H1 (cell line): ENCODE results near the gene CBLL1. TPM values are rescaled to one million over a fixed set of nuclear protein-coding genes. Genes with fewer than 3 reads are reported as not detected.

Source experiments
- CTCF ChIA-PET: fragments of 300-600 bp; sonication (Branson Sonifier 250); formaldehyde crosslinking; loops from one replicate; lab custom pipeline; 2021; ENCODE audit not compliant: partially characterized antibody; lab: Charles Lee
- POLR2A ChIA-PET: fragments of 300-600 bp; sonication (Branson Sonifier 250); formaldehyde crosslinking; loops from one replicate; lab custom pipeline; 2021; ENCODE audit warnings: inconsistent platforms; ENCODE audit not compliant: partially characterized antibody; lab: Charles Lee
- DNase-seq, 2 experiments: peaks; one replicate each; pipeline versions ENCODE4 v3.0.0 to v3.0.0-alpha.2; 2010 to 2022; ENCODE audit warnings: low spot score in 2 of 2, low read depth in 1 of 2, mixed read lengths in 1 of 2
- FAIRE-seq: peaks from 2 replicates; lab custom pipeline; 2011; peaks lifted over from hg19 to GRCh38; lab: Jason Lieb, UNC
- H2AFZ ChIP-seq: 2 replicates; pipeline ENCODE4 v1.8.1; 2012; ENCODE audit warnings: low read length, inconsistent platforms
- H2AK5ac ChIP-seq: 2 replicates; pipeline ENCODE4 v1.6.1; 2013; ENCODE audit warnings: low read depth, low read length
- H2BK120ac ChIP-seq: replicated peaks from 2 replicates; pipeline ENCODE3; 2013; ENCODE audit warnings: low read depth, low read length, inconsistent platforms
- H2BK12ac ChIP-seq: 2 replicates; pipeline ENCODE4 v1.6.1; 2013; ENCODE audit warnings: low read depth, low read length
- H2BK15ac ChIP-seq: 2 replicates; pipeline ENCODE4 v1.6.1; 2013; ENCODE audit warnings: low read length
- H2BK20ac ChIP-seq: 2 replicates; pipeline ENCODE4 v1.6.1; 2013; ENCODE audit warnings: low read length
- H2BK5ac ChIP-seq: 2 replicates; pipeline ENCODE4 v1.6.1; 2013; ENCODE audit warnings: low read depth, low read length
- H3K14ac ChIP-seq: 2 replicates; pipeline ENCODE4 v1.6.1; 2013; ENCODE audit warnings: inconsistent platforms; ENCODE audit not compliant: insufficient read length
- H3K18ac ChIP-seq: 2 replicates; pipeline ENCODE4 v1.6.1; 2013; ENCODE audit warnings: low read length; ENCODE audit errors: extremely low read depth
- H3K23ac ChIP-seq: 2 replicates; pipeline ENCODE4 v1.6.1; 2013; ENCODE audit warnings: inconsistent platforms; ENCODE audit not compliant: insufficient read length
- H3K23me2 ChIP-seq: 2 replicates; pipeline ENCODE4 v1.6.1; 2013; ENCODE audit warnings: low read depth, low read length
- H3K27ac ChIP-seq: 2 replicates; pipeline ENCODE4 v1.6.1; 2011; ENCODE audit warnings: low read depth, low read length, inconsistent platforms
- H3K27me3 ChIP-seq, 4 experiments: replicated peaks in 1 of 4; 1 replicate in 1 of 4; 2 replicates in 3 of 4; pipeline versions ENCODE4 v1.6.1 to v1.8.1; 2011 to 2013; ENCODE audit warnings: low read length in 3 of 4, mild to moderate bottlenecking in 3 of 4, inconsistent platforms in 2 of 4, mixed read lengths in 2 of 4, moderate library complexity in 1 of 4; ENCODE audit not compliant: control insufficient read depth in 3 of 4, insufficient read depth in 3 of 4; ENCODE audit errors: extremely low read depth in 1 of 4
- H3K36me3 ChIP-seq, 4 experiments: 2 replicates each; pipeline versions ENCODE4 v1.6.1 to v1.8.1; 2011 to 2013; ENCODE audit warnings: mild to moderate bottlenecking in 4 of 4, low read length in 3 of 4, moderate library complexity in 2 of 4, control low read depth in 1 of 4, inconsistent platforms in 1 of 4; ENCODE audit not compliant: insufficient read depth in 4 of 4, control insufficient read depth in 2 of 4
- H3K4ac ChIP-seq: replicated peaks from 2 replicates; pipeline ENCODE3; 2013; ENCODE audit warnings: low read length, low read depth, mixed read lengths, inconsistent platforms; ENCODE audit not compliant: insufficient read length
- H3K4me1 ChIP-seq, 4 experiments: replicated peaks in 1 of 4; 1 replicate in 1 of 4; 2 replicates in 3 of 4; pipeline versions ENCODE4 v1.6.1 to v1.8.1; 2011 to 2013; ENCODE audit warnings: low read length in 3 of 4, inconsistent platforms in 2 of 4, mixed read lengths in 1 of 4; ENCODE audit not compliant: insufficient read depth in 4 of 4, control insufficient read depth in 3 of 4
- H3K4me2 ChIP-seq, 2 experiments: 2 replicates each; pipeline versions ENCODE4 v1.6.1 to v1.8.1; 2011 to 2013; ENCODE audit warnings: low read depth in 2 of 2, low read length in 2 of 2, control low read depth in 1 of 2, inconsistent platforms in 1 of 2, mild to moderate bottlenecking in 1 of 2; ENCODE audit not compliant: insufficient read depth in 1 of 2
- H3K4me3 ChIP-seq, 4 experiments: fragments of 200-600, 300-600 bp in 1 of 4; sonication (generic), shearing (Covaris generic), sonication (Bioruptor Twin) in 1 of 4; 2 replicates each; pipeline versions ENCODE4 v1.5.1 to v1.8.1; 2011 to 2016; ENCODE audit warnings: low read length in 4 of 4, low read depth in 3 of 4, control low read depth in 2 of 4, inconsistent platforms in 2 of 4, mild to moderate bottlenecking in 2 of 4, mixed read lengths in 1 of 4, moderate library complexity in 1 of 4; ENCODE audit not compliant: insufficient read depth in 2 of 4; ENCODE audit errors: extremely low read depth in 1 of 4
- H3K56ac ChIP-seq: replicated peaks from 2 replicates; pipeline ENCODE3; 2013; ENCODE audit warnings: low read depth, mild to moderate bottlenecking, mixed read lengths, low read length, inconsistent platforms; ENCODE audit not compliant: insufficient read length
- H3K79me1 ChIP-seq: 2 replicates; pipeline ENCODE4 v1.6.1; 2013; ENCODE audit warnings: low read depth, low read length, control low read depth
- H3K79me2 ChIP-seq, 2 experiments: 2 replicates each; pipeline versions ENCODE4 v1.6.1 to v1.8.1; 2012 to 2013; ENCODE audit warnings: low read length in 2 of 2, mild to moderate bottlenecking in 2 of 2, inconsistent platforms in 1 of 2; ENCODE audit not compliant: insufficient read depth in 2 of 2, control insufficient read depth in 1 of 2
- H3K9ac ChIP-seq, 4 experiments: replicated peaks in 1 of 4; 1 replicate in 1 of 4; 2 replicates in 3 of 4; pipeline versions ENCODE4 v1.6.1 to v1.8.1; 2011 to 2013; ENCODE audit warnings: low read depth in 3 of 4, low read length in 3 of 4, control low read depth in 2 of 4, mild to moderate bottlenecking in 2 of 4, moderate library complexity in 2 of 4, inconsistent platforms in 1 of 4; ENCODE audit errors: extremely low read depth in 1 of 4
- H3K9me3 ChIP-seq, 2 experiments: 2 replicates each; pipeline versions ENCODE4 v1.6.1 to v1.8.1; 2012 to 2013; ENCODE audit warnings: mild to moderate bottlenecking in 2 of 2, moderate library complexity in 2 of 2, control low read depth in 1 of 2, inconsistent platforms in 1 of 2, low read depth in 1 of 2, low read length in 1 of 2, mixed read lengths in 1 of 2; ENCODE audit not compliant: insufficient read depth in 2 of 2
- H4K20me1 ChIP-seq, 2 experiments: replicated peaks in 1 of 2; 2 replicates each; pipeline versions ENCODE3 to v1.8.1; 2011 to 2013; ENCODE audit warnings: inconsistent platforms in 2 of 2, low read length in 2 of 2, mild to moderate bottlenecking in 1 of 2; ENCODE audit not compliant: insufficient read depth in 2 of 2, control insufficient read depth in 1 of 2
- H4K5ac ChIP-seq: 2 replicates; pipeline ENCODE4 v1.6.1; 2013; ENCODE audit warnings: low read length, low read depth, mixed read lengths, inconsistent platforms; ENCODE audit not compliant: insufficient read length
- H4K8ac ChIP-seq: 2 replicates; pipeline ENCODE4 v1.8.0; 2013; ENCODE audit warnings: mild to moderate bottlenecking, moderate library complexity, low read length, inconsistent platforms; ENCODE audit not compliant: insufficient read depth; ENCODE audit errors: extremely low read depth
- H4K91ac ChIP-seq: replicated peaks from 2 replicates; pipeline ENCODE3; 2013; ENCODE audit warnings: low read length, mixed read lengths, inconsistent platforms; ENCODE audit not compliant: insufficient read length
- ATF2 ChIP-seq: IDR thresholded peaks from 2 replicates; pipeline ENCODE4 v1.6.1; 2012; ENCODE audit warnings: low read length, inconsistent platforms
- CHD2 ChIP-seq: IDR thresholded peaks from 2 replicates; pipeline ENCODE4 v1.6.1; 2012; ENCODE audit warnings: low read length, improper control_type of control experiment
- CTCF ChIP-seq, 3 experiments: IDR thresholded peaks; 1 replicate in 2 of 3; 2 replicates in 1 of 3; pipeline versions ENCODE4 v1.5.1 to v1.6.1; 2011; ENCODE audit warnings: low read length in 3 of 3, mild to moderate bottlenecking in 3 of 3, inconsistent platforms in 2 of 3, low read depth in 1 of 3, moderate library complexity in 1 of 3; ENCODE audit not compliant: insufficient read depth in 1 of 3; ENCODE audit errors: control extremely low read depth in 1 of 3
- GTF2F1 ChIP-seq: IDR thresholded peaks from 2 replicates; pipeline ENCODE4 v1.6.1; 2012; ENCODE audit warnings: low read depth, low read length, improper control_type of control experiment, borderline replicate concordance
- KDM5A ChIP-seq: fragments of 200-600 bp; IDR thresholded peaks from 2 replicates; pipeline ENCODE4 v1.7.1; 2012; ENCODE audit warnings: mild to moderate bottlenecking, low read length, inconsistent platforms, mixed read lengths
- RAD21 ChIP-seq, 2 experiments: IDR thresholded peaks in 1 of 2; conservative IDR thresholded peaks in 1 of 2; 2 replicates each; pipeline ENCODE4 v1.6.1; 2011; ENCODE audit warnings: low read depth in 2 of 2, low read length in 2 of 2, improper control_type of control experiment in 1 of 2, inconsistent platforms in 1 of 2, mild to moderate bottlenecking in 1 of 2, moderate library complexity in 1 of 2
- TBP ChIP-seq: IDR thresholded peaks from 2 replicates; pipeline ENCODE4 v1.6.1; 2011; ENCODE audit warnings: low read depth, low read length, improper control_type of control experiment
- WGBS, 2 experiments: shearing (Covaris generic) in 1 of 2; methylation state at CpG; one replicate each; pipeline versions ENCODE4 v1.1.6 to v1.1.7; 2013 to 2015; ENCODE audit warnings: low lambda C conversion rate in 2 of 2, mixed read lengths in 2 of 2, inconsistent platforms in 1 of 2, low coverage in 1 of 2, missing lambda C conversion rate in 1 of 2; ENCODE audit not compliant: insufficient replicate concordance in 2 of 2, insufficient coverage in 1 of 2, insufficient read length in 1 of 2; ENCODE audit errors: extremely low coverage in 1 of 2, missing lambda C conversion rate in 1 of 2; 5-methylcytosine and 5-hydroxymethylcytosine counted together
- polyA plus RNA-seq, 7 experiments: library from polyadenylated mRNA; depleted of rRNA in 3 of 7; stranded (reverse) in 5 of 7; unstranded in 2 of 7; fragments of >200 nt in 5 of 7; fragments of 200-250 nt in 2 of 7; gene quantifications; 1 replicate in 5 of 7; 2 replicates in 1 of 7; 4 replicates in 1 of 7; pipeline versions ENCODE4 v1.2.1 to v1.2.3, GENCODE V29; 2011 to 2013; ENCODE audit warnings: missing spikeins in 2 of 7, mixed read lengths in 2 of 7
- total RNA-seq: library from RNA; stranded (reverse); fragmentation: NEBNext Ultra II Directional; extraction: Animal tissue kit (Norgen Biotek cat#: 25700); gene quantifications from 2 replicates; pipeline ENCODE4 v1.2.1, GENCODE V29; 2021

Gene CBLL1
- total and polyA plus RNA-seq, 2 of the 8 experiments (the other 6 are each of a cell fraction or from before 2014, with no cell fraction given): 27.0 to 34.0 TPM

DNA sequence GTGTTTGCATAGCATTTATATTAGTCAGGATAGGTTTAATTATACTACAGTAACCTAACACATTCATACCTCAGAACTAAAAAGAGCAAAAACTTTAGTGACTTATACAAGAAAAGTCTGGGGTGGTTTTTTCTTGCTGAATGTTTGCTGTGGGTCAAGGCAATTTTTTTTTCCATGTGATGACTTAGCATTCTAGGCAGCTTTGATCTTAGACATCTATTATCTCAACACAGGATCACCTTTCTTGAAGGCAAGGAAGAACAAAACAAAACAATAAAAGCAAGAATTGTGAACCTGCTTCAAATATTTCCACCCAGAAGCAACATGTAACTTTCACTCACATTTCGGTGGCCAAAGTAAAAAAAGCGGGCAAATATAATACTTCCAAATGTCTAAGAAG is 20.7 kb upstream of the CBLL1 start:
- Histone ChIP-seq H4K8ac (no peak overlapping the region), H2AFZ (no peak overlapping the region), H3K14ac (no peak overlapping the region), H2BK12ac (no peak overlapping the region), H3K36me3 (no peaks in the 10 kb centered on the region), H3K79me2 (no peaks in the 10 kb centered on the region), H4K20me1 (no peaks in the 10 kb centered on the region), H4K5ac (no peak overlapping the region), H3K23me2 (no peaks in the 10 kb centered on the region), H3K23ac (no peak overlapping the region), H2BK5ac (no peak overlapping the region), H3K4me1 (no peaks in the 10 kb centered on the region), H3K56ac (no peak overlapping the region), H3K27ac (no peak overlapping the region), H3K79me1 (no peaks in the 10 kb centered on the region), H3K27me3 (no peaks in the 10 kb centered on the region), H3K4me3 (no peak overlapping the region), H3K4me2 (no peak overlapping the region), H4K91ac (no peak overlapping the region), H3K9me3 (no peaks in the 10 kb centered on the region), H3K9ac (no peak overlapping the region), H2BK120ac (no peak overlapping the region), H2AK5ac (no peak overlapping the region), H2BK20ac (no peak overlapping the region), H2BK15ac (no peak overlapping the region), H3K18ac (no peak overlapping the region), H3K4ac (no peak overlapping the region)
- ChIA-PET POLR2A (interaction anchor here (1.1 kb wide), 1 partner anchor 20 kb away, joined by 5 read pairs; no protein-coding TSS in a partner anchor), CTCF (interaction anchor here (0.6 to 3.0 kb wide), 8 partner anchors 9 to 260 kb away, joined by 3 to 19 read pairs (median 3); partner anchors contain the start of gene SLC26A4)
- WGBS, 2 experiments: 100% methylated on average over 2 of the region's 2 CpGs; no CpG with 5 or more reads in 1 of the 2 experiments
- no peak for TF ChIP-seq KDM5A
- no peak for TF ChIP-seq RAD21 (IDR thresholded peaks at IDR 0.05 in 1 of 2, conservative IDR thresholded peaks at IDR 0.05 in 1 of 2; ENCODE audit: low read depth in 2 of 2, low read length in 2 of 2)
- no peak for TF ChIP-seq ATF2
- TF ChIP-seq CHD2: no peak
- TF ChIP-seq CTCF (IDR thresholded peaks at IDR 0.05; ENCODE audit: control extremely low read depth in 1 of 3, insufficient read depth in 1 of 3, low read depth in 1 of 3, low read length in 3 of 3): no peak
- no peak for TF ChIP-seq GTF2F1
- TF ChIP-seq TBP: no peak
- DNase-seq: no peak
- no peak for FAIRE-seq
